Esophagus muscularis mucosa (tissue), 4 donors: ENCODE results near the gene ACSM5. TPM values are rescaled to one million over a fixed set of nuclear protein-coding genes. Genes with fewer than 3 reads are reported as not detected.

Source experiments
- DNase-seq: peaks from one replicate; pipeline ENCODE4 v3.0.0-alpha.2; 2017; ENCODE audit errors: extremely low spot score
- H3K27ac ChIP-seq, 4 donors: fragments of 200-600 bp; sonication (generic); replicated peaks in 1 of 4; 1 replicate in 3 of 4; 2 replicates in 1 of 4; pipeline ENCODE4 v1.5.1; 2016 to 2019; ENCODE audit warnings: mild to moderate bottlenecking in 1 of 4
- H3K27me3 ChIP-seq, 4 donors: fragments of 200-600 bp; sonication (generic); one replicate each; pipeline versions ENCODE4 v1.5.1 to v1.6.0; 2016 to 2019
- H3K36me3 ChIP-seq, 4 donors: fragments of 200-600 bp; sonication (generic); one replicate each; pipeline ENCODE4 v1.5.1; 2016 to 2019
- H3K4me1 ChIP-seq, 4 donors: fragments of 200-600 bp; sonication (generic); one replicate each; pipeline ENCODE4 v1.5.1; 2016 to 2019
- H3K4me3 ChIP-seq, 4 donors: fragments of 200-600 bp; sonication (generic); 1 replicate in 2 of 4; 2 replicates in 2 of 4; pipeline ENCODE4 v1.5.1; 2016 to 2019; ENCODE audit warnings: mild to moderate bottlenecking in 4 of 4, moderate library complexity in 1 of 4
- H3K9me3 ChIP-seq, 4 donors: fragments of 200-600 bp; sonication (generic); 1 replicate in 3 of 4; 2 replicates in 1 of 4; pipeline ENCODE4 v1.5.1; 2016 to 2019
- EP300 ChIP-seq: sonication (generic); formaldehyde crosslinking; IDR thresholded peaks from one replicate; pipeline ENCODE4 v1.6.1; 2017; ENCODE audit warnings: antibody characterized with exemption
- POLR2A ChIP-seq: fragments of 450-650 bp; IDR thresholded peaks from one replicate; pipeline ENCODE4 v1.6.1; 2017; ENCODE audit warnings: antibody characterized with exemption, moderate library complexity, mild to moderate bottlenecking, low read depth
- POLR2AphosphoS5 ChIP-seq, 2 donors: sonication (generic); formaldehyde crosslinking; IDR thresholded peaks; one replicate each; pipeline ENCODE4 v1.6.1; 2017; ENCODE audit warnings: antibody characterized with exemption in 2 of 2
- WGBS: methylation state at CpG from one replicate; pipeline ENCODE4 v1.1.5; 2018; 5-methylcytosine and 5-hydroxymethylcytosine counted together
- intact Hi-C: fragments of 100-400 bp; cut with DNase I; formaldehyde crosslinking; loops from one replicate; pipeline ENCODE4 v1.15.1; 2023
- total RNA-seq, 4 donors: library from RNA; depleted of rRNA; stranded (reverse); fragments of >200 nt; gene quantifications; one replicate each; pipeline versions ENCODE4 v1.1.0 to v1.2.1, GENCODE V29; 2016
- TF ChIP-seq, protein P1 (sequence below), 3 experiments: fragments of 200-600 bp in 2 of 3; fragments of 450-650 bp in 1 of 3; sonication (generic) in 2 of 3; IDR thresholded peaks; one replicate each; pipeline ENCODE4 v1.5.1; 2017 to 2019; ENCODE audit warnings: antibody characterized with exemption in 3 of 3, mild to moderate bottlenecking in 2 of 3, moderate library complexity in 1 of 3

ACSM5 gene
- total RNA-seq, 4 donors from 2014 or later: 1.6 to 6.1 (median 3.7) TPM

DNA sequence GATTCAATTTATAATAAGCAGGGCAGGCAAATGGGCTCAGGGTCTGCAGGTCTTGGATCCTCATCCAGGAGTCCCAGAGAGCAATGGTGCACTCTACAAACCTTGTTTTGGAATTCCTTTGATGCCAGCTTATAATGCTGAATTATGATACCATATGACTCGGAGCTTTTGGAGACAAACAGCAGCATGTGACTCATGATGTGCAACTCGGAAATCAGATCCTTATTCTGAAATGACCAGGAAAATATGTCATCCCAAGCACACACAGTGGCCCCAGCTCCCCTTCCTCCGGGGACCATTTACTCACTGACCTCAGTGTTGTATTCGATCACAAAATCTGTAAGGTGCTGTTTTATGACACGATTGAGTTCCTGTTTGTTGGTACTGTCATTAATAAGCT lies 36.6 kb upstream of the ACSM5 start:
- no peaks in the 10 kb centered on the region for H3K9me3 ChIP-seq
- 77% methylated on average over 5 of the region's 5 CpGs for WGBS
- no peak for TF ChIP-seq POLR2A
- no peak for TF ChIP-seq EP300
- TF ChIP-seq, protein P1, sequence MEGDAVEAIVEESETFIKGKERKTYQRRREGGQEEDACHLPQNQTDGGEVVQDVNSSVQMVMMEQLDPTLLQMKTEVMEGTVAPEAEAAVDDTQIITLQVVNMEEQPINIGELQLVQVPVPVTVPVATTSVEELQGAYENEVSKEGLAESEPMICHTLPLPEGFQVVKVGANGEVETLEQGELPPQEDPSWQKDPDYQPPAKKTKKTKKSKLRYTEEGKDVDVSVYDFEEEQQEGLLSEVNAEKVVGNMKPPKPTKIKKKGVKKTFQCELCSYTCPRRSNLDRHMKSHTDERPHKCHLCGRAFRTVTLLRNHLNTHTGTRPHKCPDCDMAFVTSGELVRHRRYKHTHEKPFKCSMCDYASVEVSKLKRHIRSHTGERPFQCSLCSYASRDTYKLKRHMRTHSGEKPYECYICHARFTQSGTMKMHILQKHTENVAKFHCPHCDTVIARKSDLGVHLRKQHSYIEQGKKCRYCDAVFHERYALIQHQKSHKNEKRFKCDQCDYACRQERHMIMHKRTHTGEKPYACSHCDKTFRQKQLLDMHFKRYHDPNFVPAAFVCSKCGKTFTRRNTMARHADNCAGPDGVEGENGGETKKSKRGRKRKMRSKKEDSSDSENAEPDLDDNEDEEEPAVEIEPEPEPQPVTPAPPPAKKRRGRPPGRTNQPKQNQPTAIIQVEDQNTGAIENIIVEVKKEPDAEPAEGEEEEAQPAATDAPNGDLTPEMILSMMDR (IDR thresholded peaks at IDR 0.05): no peak
- TF ChIP-seq POLR2AphosphoS5 (IDR thresholded peaks at IDR 0.05): no peak
- no peaks in the 10 kb centered on the region for H3K36me3 ChIP-seq
- H3K27ac ChIP-seq: no peak overlapping the region
- intact Hi-C loops: no loop called here
- H3K27me3 ChIP-seq: peaks cover 0 to 10% (median 0%) of the 10 kb centered on the region in 4 donors
- H3K4me3 ChIP-seq: no peak overlapping the region
- no peak for DNase-seq
- H3K4me1 ChIP-seq: no peaks in the 10 kb centered on the region

DNA sequence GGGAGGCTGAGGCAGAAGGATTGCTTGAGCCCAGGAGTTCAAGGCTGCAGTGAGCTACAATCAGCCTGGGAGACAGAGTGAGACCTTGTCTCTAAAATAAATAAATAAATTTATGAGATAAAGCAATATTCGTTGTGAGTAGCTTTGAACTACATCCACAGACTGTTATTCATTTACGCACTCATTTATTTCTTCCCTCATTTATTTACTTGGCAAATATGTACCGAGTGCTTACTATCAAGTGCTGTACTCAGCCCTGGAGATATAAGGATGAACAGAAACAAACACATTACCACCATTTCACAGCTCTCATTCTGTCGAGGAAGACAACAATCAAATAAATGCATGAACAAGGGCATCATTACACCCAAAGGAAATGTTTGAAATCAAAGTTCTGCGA lies 32.2 kb upstream of the ACSM5 start:
- WGBS: 82% methylated on average over 5 of the region's 5 CpGs
- Histone ChIP-seq H3K9me3 (no peaks in the 10 kb centered on the region), H3K4me1 (no peaks in the 10 kb centered on the region), H3K27ac (no peak overlapping the region), H3K36me3 (no peaks in the 10 kb centered on the region), H3K4me3 (no peak overlapping the region), H3K27me3 (peaks cover 0 to 22% (median 0%) of the 10 kb centered on the region in 4 donors)
- TF ChIP-seq, protein P1 (IDR thresholded peaks at IDR 0.05): no peak
- TF ChIP-seq POLR2AphosphoS5 (IDR thresholded peaks at IDR 0.05) (no peak), EP300 (no peak), POLR2A (no peak)
- no peak for DNase-seq
- intact Hi-C loops: no loop called here

DNA sequence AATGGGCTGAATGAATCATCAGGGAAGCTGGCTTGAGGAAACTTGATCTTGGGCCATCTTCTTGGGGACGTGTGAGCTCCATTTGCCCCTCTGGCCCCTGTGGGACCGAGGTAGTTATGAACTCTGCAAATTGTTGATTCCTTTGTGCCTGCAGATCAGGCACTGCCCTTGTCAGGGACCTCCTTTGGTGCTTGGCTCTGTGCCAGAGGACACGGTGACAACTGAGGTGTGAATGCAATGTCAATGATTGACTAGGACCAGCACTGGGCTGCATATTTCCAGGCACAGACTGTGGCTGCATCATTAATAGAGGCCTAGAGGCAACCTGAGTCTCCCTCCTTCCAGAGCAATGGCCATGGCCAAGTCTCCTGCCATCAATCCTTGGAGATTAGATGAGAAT lies 28.6 kb upstream of the ACSM5 start:
- Histone ChIP-seq H3K27ac (no peak overlapping the region), H3K4me3 (no peak overlapping the region), H3K9me3 (no peaks in the 10 kb centered on the region), H3K36me3 (no peaks in the 10 kb centered on the region), H3K27me3 (peaks cover 0 to 20% (median 0%) of the 10 kb centered on the region in 4 donors), H3K4me1 (peaks cover 0 to 4% (median 2%) of the 10 kb centered on the region in 4 donors)
- intact Hi-C loops: loop anchor here (10.0 kb wide), 1 partner anchor 56 kb away; the partner anchor contains the start of gene GP2
- 57% methylated on average over 3 of the region's 3 CpGs for WGBS
- DNase-seq: no peak
- no peak for TF ChIP-seq EP300
- no peak for TF ChIP-seq POLR2AphosphoS5 (IDR thresholded peaks at IDR 0.05)
- TF ChIP-seq, protein P1 (IDR thresholded peaks at IDR 0.05): no peak
- TF ChIP-seq POLR2A: no peak

DNA sequence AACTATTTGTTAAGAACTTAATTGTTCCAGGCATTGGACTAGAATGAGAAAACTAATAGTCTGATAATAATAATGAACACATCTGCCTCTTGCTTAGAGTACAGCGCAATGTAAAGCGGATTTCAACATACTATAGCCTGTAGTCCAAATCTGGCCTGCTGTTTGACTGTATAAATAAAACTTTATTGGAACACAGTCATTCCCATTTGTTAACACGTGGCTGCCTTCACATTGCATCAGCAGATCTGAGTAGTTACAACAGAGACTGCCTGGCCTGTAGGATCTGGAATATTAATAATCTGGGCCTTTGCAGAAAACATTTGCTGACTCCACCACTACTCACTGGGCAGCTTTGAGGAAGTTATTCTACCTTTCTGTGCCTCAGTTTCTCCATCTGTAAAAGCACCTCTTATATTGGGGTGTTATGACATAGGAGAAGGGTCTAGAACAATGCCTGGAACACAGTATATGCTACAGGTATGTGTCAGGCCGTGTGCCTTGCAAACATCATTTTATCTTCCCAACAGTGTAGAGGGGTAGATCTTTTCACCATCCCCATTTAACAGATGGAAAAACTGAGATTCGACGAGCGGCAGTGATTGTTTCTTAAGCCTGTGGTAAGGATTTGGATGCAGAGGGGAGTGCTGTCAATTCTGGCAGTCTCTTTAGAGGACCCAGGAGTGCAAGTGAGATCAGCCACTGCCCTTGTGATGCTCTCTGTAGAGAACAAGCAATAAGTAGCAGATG lies 27.0 kb upstream of the ACSM5 start:
- no peaks in the 10 kb centered on the region for H3K36me3 ChIP-seq
- no peaks in the 10 kb centered on the region for H3K9me3 ChIP-seq
- intact Hi-C loops: loop anchor here (2.0 to 10.0 kb wide), 2 partner anchors 58 to 474 kb away; partner anchors contain the start of gene GP2
- TF ChIP-seq, protein P1 (IDR thresholded peaks at IDR 0.05): no peak
- TF ChIP-seq EP300: no peak
- no peak for TF ChIP-seq POLR2A
- no peak for TF ChIP-seq POLR2AphosphoS5 (IDR thresholded peaks at IDR 0.05)
- WGBS: 94% methylated on average over 7 of the region's 7 CpGs
- H3K4me3 ChIP-seq: no peak overlapping the region
- no peak overlapping the region for H3K27ac ChIP-seq
- peaks cover 0 to 31% (median 0%) of the 10 kb centered on the region in 4 donors for H3K27me3 ChIP-seq
- no peak for DNase-seq
- H3K4me1 ChIP-seq: peaks cover 0 to 12% (median 6%) of the 10 kb centered on the region in 4 donors
